ENCODE measurements around the gene CA10.

DNA sequence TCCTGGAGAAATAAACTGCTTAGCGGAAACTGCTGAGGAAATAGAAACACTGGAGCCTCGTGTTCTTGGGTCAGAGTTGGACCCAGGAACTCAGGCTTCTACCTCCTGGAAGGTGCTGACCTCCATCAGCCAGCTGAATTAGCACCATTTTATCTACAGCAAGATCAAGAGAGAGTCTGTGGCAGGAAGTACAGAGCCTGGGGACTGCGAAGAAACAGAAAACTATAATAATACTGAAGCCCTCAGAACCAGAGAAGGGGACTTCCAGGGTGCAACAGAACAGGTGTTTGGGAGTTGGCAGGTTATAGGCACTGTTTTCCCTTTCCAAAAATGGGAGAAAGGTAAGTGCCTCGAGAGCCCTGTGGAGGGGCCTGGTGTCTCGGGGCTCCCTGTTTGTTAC, 379.7 kb downstream of the CA10 start:
- TF ChIP-seq, protein P1, sequence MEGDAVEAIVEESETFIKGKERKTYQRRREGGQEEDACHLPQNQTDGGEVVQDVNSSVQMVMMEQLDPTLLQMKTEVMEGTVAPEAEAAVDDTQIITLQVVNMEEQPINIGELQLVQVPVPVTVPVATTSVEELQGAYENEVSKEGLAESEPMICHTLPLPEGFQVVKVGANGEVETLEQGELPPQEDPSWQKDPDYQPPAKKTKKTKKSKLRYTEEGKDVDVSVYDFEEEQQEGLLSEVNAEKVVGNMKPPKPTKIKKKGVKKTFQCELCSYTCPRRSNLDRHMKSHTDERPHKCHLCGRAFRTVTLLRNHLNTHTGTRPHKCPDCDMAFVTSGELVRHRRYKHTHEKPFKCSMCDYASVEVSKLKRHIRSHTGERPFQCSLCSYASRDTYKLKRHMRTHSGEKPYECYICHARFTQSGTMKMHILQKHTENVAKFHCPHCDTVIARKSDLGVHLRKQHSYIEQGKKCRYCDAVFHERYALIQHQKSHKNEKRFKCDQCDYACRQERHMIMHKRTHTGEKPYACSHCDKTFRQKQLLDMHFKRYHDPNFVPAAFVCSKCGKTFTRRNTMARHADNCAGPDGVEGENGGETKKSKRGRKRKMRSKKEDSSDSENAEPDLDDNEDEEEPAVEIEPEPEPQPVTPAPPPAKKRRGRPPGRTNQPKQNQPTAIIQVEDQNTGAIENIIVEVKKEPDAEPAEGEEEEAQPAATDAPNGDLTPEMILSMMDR (IDR thresholded peaks at IDR 0.05; ENCODE audit: poor library complexity), result no peak
- TF ChIP-seq EZH2 (IDR thresholded peaks at IDR 0.05; ENCODE audit: borderline replicate concordance), result no peak
- no peak for TF ChIP-seq EZH2phosphoT487 (IDR thresholded peaks at IDR 0.05; ENCODE audit: low read depth, severe bottlenecking, unreplicated experiment)
